ENCODE measurements around the gene NFIB. TPM values are rescaled to one million over a fixed set of nuclear protein-coding genes. Genes with fewer than 3 reads are reported as not detected.

The NFIB gene
- total and polyA plus RNA-seq, 4 experiments from 2014 or later = not detected

- Mint-ChIP-seq H3K27ac (no peak overlapping the region), H3K36me3 (no peaks in the 10 kb centered on the region), H3K27me3 (no peaks in the 10 kb centered on the region), H3K9me3 (peaks cover 0 to 2% (median 0%) of the 10 kb centered on the region in 8 donors), H3K4me3 (no peak overlapping the region), H3K4me1 (no peaks in the 10 kb centered on the region)
- Histone ChIP-seq H3K4me3 (ENCODE audit: low read length in 2 of 2) (no peak overlapping the region), H3K4me1 (ENCODE audit: insufficient read depth, low read length) (no peaks in the 10 kb centered on the region), H3K27ac (ENCODE audit: low read depth, low read length) (no peak overlapping the region), H3K27me3 (ENCODE audit: insufficient read depth, low read length) (no peaks in the 10 kb centered on the region), H3K36me3 (ENCODE audit: insufficient read depth, low read length) (no peaks in the 10 kb centered on the region), H3K9me3 (ENCODE audit: control insufficient read depth in 1 of 2, low read length in 2 of 2) (no peaks in the 10 kb centered on the region)
- ChIA-PET POLR2A (ENCODE audit: partially characterized antibody) (no interaction called here), CTCF (ENCODE audit: partially characterized antibody) (no interaction called here)
- intact Hi-C loops (cut with micrococcal nuclease) = no loop called here
- no peak for DNase-seq
These were observed 132.9 kb downstream of the NFIB start for GRCh38 chr9:14180960-14181537.

DNA sequence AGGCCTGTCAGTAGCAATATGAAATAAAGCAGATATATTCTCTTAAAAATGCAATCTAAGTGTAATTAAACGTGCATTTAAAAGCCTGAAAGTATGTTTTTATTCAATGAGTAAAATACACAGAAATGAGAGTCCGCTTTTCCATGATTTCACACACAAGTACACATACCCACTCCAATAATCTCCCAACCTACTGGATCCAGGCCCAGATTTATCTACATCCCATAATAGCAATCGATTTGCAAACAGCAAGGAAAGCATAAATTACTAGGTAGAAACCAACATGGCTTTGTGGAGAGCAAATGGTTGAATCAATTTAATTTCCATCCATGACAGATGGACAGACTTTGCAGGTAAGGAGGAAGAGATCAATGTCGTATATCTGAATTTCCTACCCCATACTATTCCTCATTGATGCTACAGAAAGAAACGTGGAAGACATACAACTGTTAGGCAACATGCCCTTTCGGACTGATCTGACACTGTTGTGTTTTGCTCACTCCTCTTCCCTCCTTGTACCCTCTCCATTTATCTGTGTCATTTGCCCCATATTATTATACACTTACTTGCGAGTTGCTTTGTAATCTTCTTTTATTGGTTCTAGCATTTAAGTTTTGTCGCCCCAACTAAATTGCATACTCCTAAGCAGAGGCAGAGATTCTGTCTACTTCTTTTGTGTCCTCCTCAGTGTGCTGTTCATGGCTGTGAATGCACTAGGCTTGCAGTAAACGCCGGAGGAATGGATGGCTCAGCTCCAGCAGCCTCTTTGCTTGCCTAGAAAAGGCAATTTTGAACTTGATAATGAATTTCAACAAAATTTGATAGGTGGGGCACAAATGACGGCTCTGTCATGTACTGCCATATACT is 133.6 kb downstream of the NFIB start:
- H3K9me3 ChIP-seq (ENCODE audit: control insufficient read depth in 1 of 2, low read length in 2 of 2) = no peaks in the 10 kb centered on the region
- H3K27me3 ChIP-seq (ENCODE audit: insufficient read depth, low read length) = no peaks in the 10 kb centered on the region
- Mint-ChIP-seq H3K36me3 (no peaks in the 10 kb centered on the region), H3K27me3 (no peaks in the 10 kb centered on the region), H3K4me3 (no peak overlapping the region), H3K9me3 (peaks cover 0 to 2% (median 0%) of the 10 kb centered on the region in 8 donors), H3K4me1 (no peaks in the 10 kb centered on the region), H3K27ac (no peak overlapping the region)
- DNase-seq = no peak
- no peaks in the 10 kb centered on the region for H3K4me1 ChIP-seq (ENCODE audit: insufficient read depth, low read length)
- CTCF ChIA-PET (ENCODE audit: partially characterized antibody) = no interaction called here
- POLR2A ChIA-PET (ENCODE audit: partially characterized antibody) = no interaction called here
- no peak overlapping the region for H3K27ac ChIP-seq (ENCODE audit: low read depth, low read length)
- H3K4me3 ChIP-seq (ENCODE audit: low read length in 2 of 2) = no peak overlapping the region
- intact Hi-C loops (cut with micrococcal nuclease) = no loop called here
- no peaks in the 10 kb centered on the region for H3K36me3 ChIP-seq (ENCODE audit: insufficient read depth, low read length)

- Mint-ChIP-seq H3K27me3 (no peaks in the 10 kb centered on the region), H3K4me1 (no peaks in the 10 kb centered on the region), H3K27ac (no peak overlapping the region), H3K9me3 (peaks cover 0 to 2% (median 0%) of the 10 kb centered on the region in 8 donors), H3K4me3 (no peak overlapping the region), H3K36me3 (no peaks in the 10 kb centered on the region)
- Histone ChIP-seq H3K36me3 (ENCODE audit: insufficient read depth, low read length) (no peaks in the 10 kb centered on the region), H3K4me1 (ENCODE audit: insufficient read depth, low read length) (no peaks in the 10 kb centered on the region), H3K4me3 (ENCODE audit: low read length in 2 of 2) (no peak overlapping the region), H3K9me3 (ENCODE audit: control insufficient read depth in 1 of 2, low read length in 2 of 2) (no peaks in the 10 kb centered on the region), H3K27me3 (ENCODE audit: insufficient read depth, low read length) (no peaks in the 10 kb centered on the region), H3K27ac (ENCODE audit: low read depth, low read length) (no peak overlapping the region)
- ChIA-PET CTCF (ENCODE audit: partially characterized antibody) (no interaction called here), POLR2A (ENCODE audit: partially characterized antibody) (no interaction called here)
- DNase-seq = no peak
- intact Hi-C loops (cut with micrococcal nuclease) = no loop called here
These were observed 134.5 kb downstream of the NFIB start for GRCh38 chr9:14179449-14179848.

- POLR2A ChIA-PET (ENCODE audit: partially characterized antibody) = no interaction called here
- Histone ChIP-seq H3K4me3 (ENCODE audit: low read length in 2 of 2) (no peak overlapping the region), H3K4me1 (ENCODE audit: insufficient read depth, low read length) (no peaks in the 10 kb centered on the region), H3K9me3 (ENCODE audit: control insufficient read depth in 1 of 2, low read length in 2 of 2) (no peaks in the 10 kb centered on the region), H3K27ac (ENCODE audit: low read depth, low read length) (no peak overlapping the region), H3K36me3 (ENCODE audit: insufficient read depth, low read length) (no peaks in the 10 kb centered on the region), H3K27me3 (ENCODE audit: insufficient read depth, low read length) (no peaks in the 10 kb centered on the region)
- Mint-ChIP-seq H3K27ac (no peak overlapping the region), H3K36me3 (no peaks in the 10 kb centered on the region), H3K27me3 (no peaks in the 10 kb centered on the region), H3K4me3 (no peak overlapping the region), H3K9me3 (peaks cover 0 to 3% (median 0%) of the 10 kb centered on the region in 8 donors), H3K4me1 (no peaks in the 10 kb centered on the region)
- CTCF ChIA-PET (ENCODE audit: partially characterized antibody) = no interaction called here
- DNase-seq = no peak
- intact Hi-C loops (cut with micrococcal nuclease) = no loop called here
These were observed 138.2 kb downstream of the NFIB start for GRCh38 chr9:14175778-14176177.

DNA sequence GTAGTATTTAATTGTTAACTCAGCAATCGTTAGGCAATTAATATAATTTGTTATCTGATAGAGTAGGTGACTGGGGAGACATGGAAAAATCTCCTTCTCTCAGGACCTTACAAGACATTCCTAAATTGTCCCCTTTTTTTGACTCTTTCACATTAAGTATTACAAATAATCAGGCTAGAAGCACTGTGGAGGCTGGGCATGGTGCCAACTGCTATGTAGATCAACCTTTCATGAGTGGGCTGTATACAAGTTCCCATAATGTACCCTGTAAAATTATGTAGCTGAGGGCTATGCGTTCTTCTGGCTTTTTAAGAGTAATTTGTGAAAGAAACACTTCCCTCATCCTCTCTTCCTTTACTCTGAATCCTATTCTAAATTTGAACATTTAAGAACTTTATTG is 140.2 kb downstream of the NFIB start:
- ChIA-PET CTCF (ENCODE audit: partially characterized antibody) (no interaction called here), POLR2A (ENCODE audit: partially characterized antibody) (no interaction called here)
- Histone ChIP-seq H3K4me3 (ENCODE audit: low read length in 2 of 2) (no peak overlapping the region), H3K27ac (ENCODE audit: low read depth, low read length) (no peak overlapping the region), H3K36me3 (ENCODE audit: insufficient read depth, low read length) (no peaks in the 10 kb centered on the region), H3K27me3 (ENCODE audit: insufficient read depth, low read length) (no peaks in the 10 kb centered on the region), H3K4me1 (ENCODE audit: insufficient read depth, low read length) (no peaks in the 10 kb centered on the region), H3K9me3 (ENCODE audit: control insufficient read depth in 1 of 2, low read length in 2 of 2) (no peaks in the 10 kb centered on the region)
- Mint-ChIP-seq H3K4me1 (no peaks in the 10 kb centered on the region), H3K27ac (no peak overlapping the region), H3K9me3 (peaks cover 0 to 3% (median 0%) of the 10 kb centered on the region in 8 donors), H3K27me3 (no peaks in the 10 kb centered on the region), H3K36me3 (no peaks in the 10 kb centered on the region), H3K4me3 (no peak overlapping the region)
- intact Hi-C loops (cut with micrococcal nuclease) = no loop called here
- DNase-seq = no peak

GRCh38 chr9:14170973-14171596 is 142.9 kb downstream of the NFIB start:
- POLR2A ChIA-PET (ENCODE audit: partially characterized antibody) = no interaction called here
- Histone ChIP-seq H3K27ac (ENCODE audit: low read depth, low read length) (no peak overlapping the region), H3K9me3 (ENCODE audit: control insufficient read depth in 1 of 2, low read length in 2 of 2) (no peaks in the 10 kb centered on the region), H3K4me1 (ENCODE audit: insufficient read depth, low read length) (no peaks in the 10 kb centered on the region), H3K36me3 (ENCODE audit: insufficient read depth, low read length) (no peaks in the 10 kb centered on the region), H3K4me3 (ENCODE audit: low read length in 2 of 2) (no peak overlapping the region), H3K27me3 (ENCODE audit: insufficient read depth, low read length) (no peaks in the 10 kb centered on the region)
- Mint-ChIP-seq H3K4me3 (no peak overlapping the region), H3K9me3 (peaks cover 0 to 3% (median 0%) of the 10 kb centered on the region in 8 donors), H3K27me3 (no peaks in the 10 kb centered on the region), H3K27ac (no peak overlapping the region), H3K36me3 (no peaks in the 10 kb centered on the region), H3K4me1 (no peaks in the 10 kb centered on the region)
- CTCF ChIA-PET (ENCODE audit: partially characterized antibody) = no interaction called here
- intact Hi-C loops (cut with micrococcal nuclease) = no loop called here
- no peak for DNase-seq

GRCh38 chr9:14170392-14170931 is 143.5 kb downstream of the NFIB start:
- no peaks in the 10 kb centered on the region for H3K4me1 Mint-ChIP-seq
- no peaks in the 10 kb centered on the region for H3K36me3 ChIP-seq (ENCODE audit: insufficient read depth, low read length)
- no peaks in the 10 kb centered on the region for H3K36me3 Mint-ChIP-seq
- H3K4me3 ChIP-seq (ENCODE audit: low read length in 2 of 2) = no peak overlapping the region
- no peak overlapping the region for H3K27ac Mint-ChIP-seq
- no peak overlapping the region for H3K4me3 Mint-ChIP-seq
- H3K27me3 Mint-ChIP-seq = no peaks in the 10 kb centered on the region
- intact Hi-C loops (cut with micrococcal nuclease) = no loop called here
- H3K4me1 ChIP-seq (ENCODE audit: insufficient read depth, low read length) = no peaks in the 10 kb centered on the region
- no peak for DNase-seq
- ChIA-PET CTCF (ENCODE audit: partially characterized antibody) (no interaction called here), POLR2A (ENCODE audit: partially characterized antibody) (no interaction called here)
- H3K27ac ChIP-seq (ENCODE audit: low read depth, low read length) = no peak overlapping the region
- H3K27me3 ChIP-seq (ENCODE audit: insufficient read depth, low read length) = no peaks in the 10 kb centered on the region
- H3K9me3 ChIP-seq (ENCODE audit: control insufficient read depth in 1 of 2, low read length in 2 of 2) = no peaks in the 10 kb centered on the region
- peaks cover 0 to 3% (median 0%) of the 10 kb centered on the region in 8 donors for H3K9me3 Mint-ChIP-seq

Measured in CD4-positive, alpha-beta memory T cell (primary cell).